ENCODE data around the gene GDF2.

The GDF2 gene

GRCh38 chr10:47288916-47289495 lies 33.2 kb upstream of the GDF2 start:
- H3K4me3 ChIP-seq (ENCODE audit: low read depth, low read length) = no peak overlapping the region
- TF ChIP-seq POLR2A (IDR thresholded peaks at IDR 0.05; ENCODE audit: extremely low read depth, insufficient read length) = no peak
- TF ChIP-seq CTCF (IDR thresholded peaks at IDR 0.05; ENCODE audit: low read depth, low read length) = no peak
- no peak for TF ChIP-seq MYC (IDR thresholded peaks at IDR 0.05; ENCODE audit: low read depth, low read length)
- no peak for TF ChIP-seq MAX (IDR thresholded peaks at IDR 0.05; ENCODE audit: low read depth, low read length)
- no peak for DNase-seq (ENCODE audit: low read depth)

GRCh38 chr10:47289921-47290320 lies 32.3 kb upstream of the GDF2 start:
- TF ChIP-seq MAX (IDR thresholded peaks at IDR 0.05; ENCODE audit: low read depth, low read length) (no peak), MYC (IDR thresholded peaks at IDR 0.05; ENCODE audit: low read depth, low read length) (no peak), CTCF (IDR thresholded peaks at IDR 0.05; ENCODE audit: low read depth, low read length) (no peak)
- no peak for DNase-seq (ENCODE audit: low read depth)
- H3K4me3 ChIP-seq (ENCODE audit: low read depth, low read length) = no peak overlapping the region

GRCh38 chr10:47290338-47290737 lies 31.9 kb upstream of the GDF2 start:
- no peak for DNase-seq (ENCODE audit: low read depth)
- no peak overlapping the region for H3K4me3 ChIP-seq (ENCODE audit: low read depth, low read length)
- TF ChIP-seq MAX (IDR thresholded peaks at IDR 0.05; ENCODE audit: low read depth, low read length) (no peak), POLR2A (IDR thresholded peaks at IDR 0.05; ENCODE audit: extremely low read depth, insufficient read length) (no peak), CTCF (IDR thresholded peaks at IDR 0.05; ENCODE audit: low read depth, low read length) (no peak), MYC (IDR thresholded peaks at IDR 0.05; ENCODE audit: low read depth, low read length) (no peak)

GRCh38 chr10:47291682-47292081 lies 30.6 kb upstream of the GDF2 start:
- H3K4me3 ChIP-seq (ENCODE audit: low read depth, low read length) = no peak overlapping the region
- DNase-seq (ENCODE audit: low read depth) = no peak
- no peak for TF ChIP-seq POLR2A (IDR thresholded peaks at IDR 0.05; ENCODE audit: extremely low read depth, insufficient read length)
- TF ChIP-seq CTCF (IDR thresholded peaks at IDR 0.05; ENCODE audit: low read depth, low read length) = no peak
- TF ChIP-seq MYC (IDR thresholded peaks at IDR 0.05; ENCODE audit: low read depth, low read length) = no peak
- no peak for TF ChIP-seq MAX (IDR thresholded peaks at IDR 0.05; ENCODE audit: low read depth, low read length)

GRCh38 chr10:47294057-47294456 lies 28.2 kb upstream of the GDF2 start:
- H3K4me3 ChIP-seq (ENCODE audit: low read depth, low read length) = no peak overlapping the region
- no peak for TF ChIP-seq POLR2A (IDR thresholded peaks at IDR 0.05; ENCODE audit: extremely low read depth, insufficient read length)
- TF ChIP-seq MAX (IDR thresholded peaks at IDR 0.05; ENCODE audit: low read depth, low read length) = no peak
- TF ChIP-seq MYC (IDR thresholded peaks at IDR 0.05; ENCODE audit: low read depth, low read length) = no peak
- no peak for DNase-seq (ENCODE audit: low read depth)

GRCh38 chr10:47294501-47294900 lies 27.8 kb upstream of the GDF2 start:
- H3K4me3 ChIP-seq (ENCODE audit: low read depth, low read length) = no peak overlapping the region
- DNase-seq (ENCODE audit: low read depth) = no peak
- no peak for TF ChIP-seq POLR2A (IDR thresholded peaks at IDR 0.05; ENCODE audit: extremely low read depth, insufficient read length)
- no peak for TF ChIP-seq MAX (IDR thresholded peaks at IDR 0.05; ENCODE audit: low read depth, low read length)
- TF ChIP-seq MYC (IDR thresholded peaks at IDR 0.05; ENCODE audit: low read depth, low read length) = no peak
- no peak for TF ChIP-seq CTCF (IDR thresholded peaks at IDR 0.05; ENCODE audit: low read depth, low read length)
